Measurements from ENCODE around the gene RASL10A. TPM values are rescaled to one million over a fixed set of nuclear protein-coding genes. Genes with fewer than 3 reads are reported as not detected.

RASL10A gene
- polyA plus RNA-seq, 3 donors: 0.35 to 2.1 (median 0.50) TPM

DNA sequence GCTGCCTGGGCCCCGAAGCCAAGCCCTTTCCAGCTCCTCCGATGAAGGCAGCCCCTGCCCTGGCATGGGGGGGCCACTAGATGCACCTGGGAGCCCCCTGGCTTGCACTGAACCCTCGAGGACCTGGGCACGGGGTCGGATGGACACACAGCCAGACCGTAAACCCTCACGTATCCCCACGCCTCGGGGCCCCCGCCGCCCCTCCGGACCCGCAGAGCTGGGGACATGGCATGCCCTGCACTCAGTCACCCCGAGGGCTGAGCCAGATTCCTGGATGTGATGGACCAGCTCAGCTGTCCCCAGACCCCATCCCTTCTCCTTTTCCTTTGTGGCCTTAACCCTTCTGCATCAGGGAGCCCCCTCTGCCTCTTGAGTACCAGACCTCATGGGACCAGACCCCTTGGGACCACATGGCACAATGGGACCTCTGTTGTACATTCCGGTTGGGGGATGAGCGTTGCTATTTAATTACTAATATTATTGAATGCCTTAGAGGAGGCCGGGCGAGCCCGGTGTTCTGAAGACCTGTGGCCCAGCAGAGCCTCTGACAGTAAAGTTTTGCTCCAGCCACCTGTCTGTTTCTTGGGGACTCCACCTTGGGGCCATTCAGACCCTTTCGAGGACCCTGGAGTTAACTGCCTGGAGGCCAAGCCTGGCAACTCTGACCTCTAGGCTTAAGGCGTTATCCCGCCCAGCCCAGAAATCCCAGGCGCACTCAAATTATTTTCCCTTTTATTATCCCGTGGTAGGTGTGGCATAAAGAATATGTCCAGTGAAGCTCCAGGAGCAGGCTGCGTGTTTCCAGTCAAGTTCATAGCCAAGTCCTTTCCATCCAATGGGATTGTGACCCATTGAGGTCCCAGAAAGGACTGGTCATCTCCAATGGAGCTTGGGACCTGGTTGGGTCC, 3.0 kb downstream of the RASL10A start:
- 93% methylated on average over 20 of the region's 25 CpGs for whole genome bisulfite sequencing (ENCODE audit: insufficient coverage)
- peaks cover 4 to 35% (median 24%) of the 10 kb centered on the region in 7 donors for H3K9me3 Mint-ChIP-seq
- intact Hi-C loops (cut with micrococcal nuclease): loop anchor here in 1 of 2 donors (5.0 kb wide), 1 partner anchor 75 kb away; the partner anchor contains the start of gene AP1B1
- peaks cover 31 to 60% of the 10 kb centered on the region in 2 donors for H3K27me3 ChIP-seq (ENCODE audit: control insufficient read depth in 2 of 2, insufficient read depth in 2 of 2, low read length in 2 of 2)
- no peak overlapping the region for H3K27ac ChIP-seq (ENCODE audit: low read depth in 1 of 2, low read length in 2 of 2)
- H3K4me1 Mint-ChIP-seq: peaks cover 56% of the 10 kb centered on the region
- peaks cover 45 to 72% (median 61%) of the 10 kb centered on the region in 3 donors for H3K27me3 Mint-ChIP-seq (ENCODE audit: low read depth in 3 of 3)
- no peak overlapping the region for H2AFZ ChIP-seq (ENCODE audit: insufficient read depth, low read depth, low read length, poor library complexity, severe bottlenecking)
- TF ChIP-seq, protein P1, sequence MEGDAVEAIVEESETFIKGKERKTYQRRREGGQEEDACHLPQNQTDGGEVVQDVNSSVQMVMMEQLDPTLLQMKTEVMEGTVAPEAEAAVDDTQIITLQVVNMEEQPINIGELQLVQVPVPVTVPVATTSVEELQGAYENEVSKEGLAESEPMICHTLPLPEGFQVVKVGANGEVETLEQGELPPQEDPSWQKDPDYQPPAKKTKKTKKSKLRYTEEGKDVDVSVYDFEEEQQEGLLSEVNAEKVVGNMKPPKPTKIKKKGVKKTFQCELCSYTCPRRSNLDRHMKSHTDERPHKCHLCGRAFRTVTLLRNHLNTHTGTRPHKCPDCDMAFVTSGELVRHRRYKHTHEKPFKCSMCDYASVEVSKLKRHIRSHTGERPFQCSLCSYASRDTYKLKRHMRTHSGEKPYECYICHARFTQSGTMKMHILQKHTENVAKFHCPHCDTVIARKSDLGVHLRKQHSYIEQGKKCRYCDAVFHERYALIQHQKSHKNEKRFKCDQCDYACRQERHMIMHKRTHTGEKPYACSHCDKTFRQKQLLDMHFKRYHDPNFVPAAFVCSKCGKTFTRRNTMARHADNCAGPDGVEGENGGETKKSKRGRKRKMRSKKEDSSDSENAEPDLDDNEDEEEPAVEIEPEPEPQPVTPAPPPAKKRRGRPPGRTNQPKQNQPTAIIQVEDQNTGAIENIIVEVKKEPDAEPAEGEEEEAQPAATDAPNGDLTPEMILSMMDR (IDR thresholded peaks at IDR 0.05): no peak
- H3K9ac ChIP-seq (ENCODE audit: insufficient read depth, low read length, poor library complexity, severe bottlenecking): no peak overlapping the region
- DNase-seq: no peak
- H3K9me3 ChIP-seq (replicated peaks in 1 of 2; ENCODE audit: control insufficient read depth in 1 of 2, insufficient read depth in 1 of 2, low read length in 2 of 2): peaks cover 4 to 18% of the 10 kb centered on the region in 2 donors
- H3K79me2 ChIP-seq (ENCODE audit: insufficient read depth, low read length): no peaks in the 10 kb centered on the region
- no peak overlapping the region for H3K4me3 ChIP-seq (replicated peaks in 1 of 3; ENCODE audit: low read depth in 2 of 3, low read length in 3 of 3)
- H3K4me3 Mint-ChIP-seq: peak overlapping the region in 1 of 2 donors; percentile 84
- peak overlapping the region in 6 of 7 donors; percentile 68 to 90 (median 82) for H3K27ac Mint-ChIP-seq
- peaks cover 19 to 20% of the 10 kb centered on the region in 2 donors for H3K36me3 Mint-ChIP-seq
- H3K4me2 ChIP-seq (replicated peaks; ENCODE audit: extremely low read depth, low read length, poor library complexity, severe bottlenecking): no peak overlapping the region
- peaks cover 43 to 81% of the 10 kb centered on the region in 2 donors for H3K4me1 ChIP-seq (ENCODE audit: control insufficient read depth in 1 of 2, insufficient read depth in 2 of 2, low read length in 2 of 2)
- H4K20me1 ChIP-seq (ENCODE audit: insufficient read depth, low read length): no peaks in the 10 kb centered on the region
- no peaks in the 10 kb centered on the region for H3K36me3 ChIP-seq (replicated peaks in 1 of 2; ENCODE audit: control insufficient read depth in 1 of 2, insufficient read depth in 2 of 2, low read length in 2 of 2)

DNA sequence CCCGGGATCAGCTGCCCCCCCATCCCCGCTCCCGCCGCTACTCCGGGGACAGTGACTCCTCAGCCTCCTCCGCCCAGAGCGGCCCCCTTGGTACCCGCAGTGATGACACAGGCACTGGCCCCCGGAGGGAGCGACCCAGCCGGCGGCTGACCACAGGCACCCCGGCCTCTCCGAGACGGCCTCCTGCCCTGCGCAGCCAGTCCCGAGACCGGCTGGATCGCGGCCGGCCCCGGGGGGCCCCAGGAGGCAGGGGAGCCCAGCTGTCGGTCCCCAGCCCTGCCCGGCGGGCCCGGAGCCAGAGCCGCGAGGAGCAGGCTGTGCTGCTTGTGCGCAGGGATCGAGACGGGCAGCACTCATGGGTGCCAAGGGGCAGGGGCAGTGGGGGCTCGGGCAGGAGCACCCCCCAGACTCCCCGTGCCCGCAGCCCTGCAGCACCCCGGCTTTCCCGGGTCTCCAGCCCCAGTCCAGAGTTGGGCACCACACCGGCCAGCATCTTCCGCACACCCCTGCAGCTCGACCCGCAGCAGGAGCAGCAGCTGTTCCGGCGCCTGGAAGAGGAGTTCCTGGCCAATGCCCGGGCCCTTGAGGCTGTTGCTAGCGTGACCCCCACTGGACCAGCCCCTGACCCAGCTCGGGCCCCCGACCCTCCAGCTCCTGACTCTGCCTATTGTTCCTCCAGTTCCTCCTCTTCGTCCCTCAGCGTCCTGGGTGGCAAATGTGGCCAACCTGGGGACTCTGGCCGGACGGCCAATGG, 3.9 kb downstream of the RASL10A start:
- Histone ChIP-seq H2AFZ (ENCODE audit: insufficient read depth, low read depth, low read length, poor library complexity, severe bottlenecking) (peak overlapping the region; percentile 52), H4K20me1 (ENCODE audit: insufficient read depth, low read length) (no peaks in the 10 kb centered on the region), H3K36me3 (replicated peaks in 1 of 2; ENCODE audit: control insufficient read depth in 1 of 2, insufficient read depth in 2 of 2, low read length in 2 of 2) (no peaks in the 10 kb centered on the region), H3K9me3 (replicated peaks in 1 of 2; ENCODE audit: control insufficient read depth in 1 of 2, insufficient read depth in 1 of 2, low read length in 2 of 2) (peaks cover 4 to 18% of the 10 kb centered on the region in 2 donors), H3K27me3 (ENCODE audit: control insufficient read depth in 2 of 2, insufficient read depth in 2 of 2, low read length in 2 of 2) (peaks cover 25 to 55% of the 10 kb centered on the region in 2 donors), H3K9ac (ENCODE audit: insufficient read depth, low read length, poor library complexity, severe bottlenecking) (peak overlapping the region; percentile 44), H3K4me1 (ENCODE audit: control insufficient read depth in 1 of 2, insufficient read depth in 2 of 2, low read length in 2 of 2) (peaks cover 47 to 89% of the 10 kb centered on the region in 2 donors), H3K27ac (ENCODE audit: low read depth in 1 of 2, low read length in 2 of 2) (peak overlapping the region; percentile 31 to 75), H3K79me2 (ENCODE audit: insufficient read depth, low read length) (no peaks in the 10 kb centered on the region), H3K4me2 (replicated peaks; ENCODE audit: extremely low read depth, low read length, poor library complexity, severe bottlenecking) (peak overlapping the region; percentile 40), H3K4me3 (replicated peaks in 1 of 3; ENCODE audit: low read depth in 2 of 3, low read length in 3 of 3) (peak overlapping the region in 1 of 3 experiments; percentile 42)
- peak overlapping the region; percentile 79 to 95 (median 86) for H3K27ac Mint-ChIP-seq
- peaks cover 57% of the 10 kb centered on the region for H3K4me1 Mint-ChIP-seq
- 84% methylated on average over 49 of the region's 50 CpGs for WGBS (ENCODE audit: insufficient coverage)
- peaks cover 4 to 31% (median 22%) of the 10 kb centered on the region in 7 donors for H3K9me3 Mint-ChIP-seq
- H3K4me3 Mint-ChIP-seq: peak overlapping the region; percentile 51 to 84
- no peak for DNase-seq
- peaks cover 19 to 21% of the 10 kb centered on the region in 2 donors for H3K36me3 Mint-ChIP-seq
- TF ChIP-seq, protein P1 (IDR thresholded peaks at IDR 0.05): no peak
- H3K27me3 Mint-ChIP-seq (ENCODE audit: low read depth in 3 of 3): peaks cover 38 to 66% (median 55%) of the 10 kb centered on the region in 3 donors
- intact Hi-C loops (cut with micrococcal nuclease): loop anchor here in 1 of 2 donors (5.0 kb wide), 1 partner anchor 76 kb away; the partner anchor contains the start of gene AP1B1
